CD4-positive, alpha-beta T cell treated with Interferon gamma for 1 hour (primary cell): ENCODE data around the gene ADGRV1.
"Not testable (repeated sequence)": the region's sequence is repeated elsewhere in the genome, so short reads cannot be mapped to it uniquely, and the experiment has no call there.

Experiments
- DNase-seq: peaks from one replicate; pipeline ENCODE4 v3.0.0-alpha.2; 2020

ADGRV1 gene

GRCh38 chr5:90962481-90962880, 403.9 kb downstream of the ADGRV1 start:
- no peak for DNase-seq

- no peak for DNase-seq
Observed at GRCh38 chr5:90965110-90965685, 406.6 kb downstream of the ADGRV1 start.

GRCh38 chr5:90967443-90967842, 408.8 kb downstream of the ADGRV1 start:
- no peak for DNase-seq

DNA sequence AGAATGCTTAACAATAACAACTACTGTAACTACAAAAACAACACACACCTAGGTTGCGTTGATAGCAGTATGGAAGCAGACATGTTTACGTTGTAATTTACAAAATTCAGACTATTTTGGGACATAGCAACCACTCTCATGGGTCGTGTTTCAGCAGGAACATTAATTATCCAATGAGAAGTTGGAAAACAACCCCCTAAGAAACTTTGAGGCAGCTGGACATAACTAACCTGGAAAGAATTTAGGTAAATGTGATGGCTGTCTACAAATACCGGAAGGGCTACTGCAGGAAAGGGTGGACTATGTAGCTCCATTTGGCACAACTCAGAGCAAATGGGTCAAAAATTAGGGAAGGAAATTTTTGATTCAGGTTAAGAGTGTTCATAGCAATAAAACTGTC, 409.3 kb downstream of the ADGRV1 start:
- no peak for DNase-seq

DNA sequence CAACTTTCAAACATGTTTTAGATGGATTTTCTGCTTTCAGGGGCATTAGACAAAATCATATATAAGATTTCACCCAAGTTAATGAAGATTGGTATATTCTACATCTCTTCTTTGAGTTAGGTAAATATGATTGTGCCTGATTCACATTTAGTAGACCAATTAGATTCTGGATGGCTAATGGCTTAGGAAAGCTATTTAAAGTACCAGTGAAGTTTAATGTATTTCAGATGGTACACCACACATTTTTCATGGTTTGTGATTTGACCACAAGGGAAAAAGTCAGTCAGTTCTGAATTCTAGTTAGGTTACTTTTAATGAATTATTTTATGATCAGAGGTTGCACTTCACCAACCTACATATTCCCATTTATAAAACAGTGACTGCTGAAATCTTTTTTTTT, 409.7 kb downstream of the ADGRV1 start:
- no peak for DNase-seq

- DNase-seq = not testable (repeated sequence)
Observed at GRCh38 chr5:90969945-90970344, 411.3 kb downstream of the ADGRV1 start.

DNA sequence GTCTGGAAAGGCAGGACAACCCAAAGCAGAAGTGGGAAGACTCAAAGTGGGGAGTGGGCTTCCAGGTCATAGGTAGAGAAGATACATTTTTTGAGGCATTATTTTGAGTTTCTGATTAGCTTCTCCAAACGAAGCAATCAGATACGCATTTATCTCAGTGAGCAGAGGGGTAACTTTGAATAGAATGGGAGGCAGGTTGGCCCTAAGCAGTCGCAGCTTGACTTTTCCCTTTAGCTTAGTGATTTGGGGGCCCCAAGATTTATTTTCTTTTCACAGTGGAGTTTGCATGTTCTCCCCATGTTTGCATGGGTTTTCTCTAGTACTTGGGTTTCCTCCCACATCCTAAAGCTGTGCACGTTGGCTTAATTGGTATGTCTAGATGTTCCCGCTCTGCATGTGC, 422.6 kb downstream of the ADGRV1 start:
- no peak for DNase-seq

DNA sequence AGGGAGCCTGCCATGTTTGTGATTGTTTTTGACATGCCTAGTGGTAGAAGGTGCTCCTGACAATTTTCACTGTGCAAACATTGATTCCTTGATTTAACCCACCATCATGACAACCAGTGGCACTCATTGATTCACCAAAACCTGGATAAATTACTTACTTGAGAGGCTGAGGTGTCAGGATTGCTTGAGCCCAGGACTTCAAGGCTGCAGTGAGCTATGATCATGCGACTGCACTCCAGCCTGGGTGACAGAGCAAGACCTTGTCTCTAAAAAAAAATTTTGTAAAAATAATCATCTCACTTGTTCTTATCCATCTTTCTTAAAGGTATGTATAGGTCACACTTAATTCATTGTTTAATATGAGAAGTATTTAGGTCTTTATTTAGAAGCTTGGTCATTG, 423.2 kb downstream of the ADGRV1 start:
- DNase-seq = no peak

DNA sequence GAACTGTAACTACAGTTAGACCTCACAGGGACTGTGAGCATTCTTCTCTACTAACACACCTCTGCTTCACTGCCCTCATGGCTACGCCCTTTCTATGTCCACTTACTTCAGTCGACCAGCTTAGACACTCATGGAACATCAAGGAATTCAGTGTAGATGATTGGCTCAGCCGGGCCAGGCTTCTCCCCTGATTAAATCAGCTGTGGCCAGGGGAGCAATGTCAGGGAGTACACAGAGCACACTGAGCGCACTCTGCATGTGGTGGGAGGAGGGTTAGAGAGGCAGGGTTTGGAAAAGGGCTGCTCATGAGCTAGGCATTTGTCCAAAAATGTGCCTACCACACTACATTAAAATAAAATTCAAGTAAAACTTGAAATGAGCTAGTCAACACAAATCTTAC, 424.0 kb downstream of the ADGRV1 start:
- DNase-seq = no peak

GRCh38 chr5:90983148-90983547, 424.6 kb downstream of the ADGRV1 start:
- no peak for DNase-seq

- no peak for DNase-seq
Observed at GRCh38 chr5:90983711-90984124, 425.1 kb downstream of the ADGRV1 start.

GRCh38 chr5:90985341-90985740, 426.7 kb downstream of the ADGRV1 start:
- DNase-seq = no peak

GRCh38 chr5:90987726-90988125, 429.1 kb downstream of the ADGRV1 start:
- no peak for DNase-seq

- DNase-seq = no peak
Observed at GRCh38 chr5:90991201-90991600, 432.6 kb downstream of the ADGRV1 start.

DNA sequence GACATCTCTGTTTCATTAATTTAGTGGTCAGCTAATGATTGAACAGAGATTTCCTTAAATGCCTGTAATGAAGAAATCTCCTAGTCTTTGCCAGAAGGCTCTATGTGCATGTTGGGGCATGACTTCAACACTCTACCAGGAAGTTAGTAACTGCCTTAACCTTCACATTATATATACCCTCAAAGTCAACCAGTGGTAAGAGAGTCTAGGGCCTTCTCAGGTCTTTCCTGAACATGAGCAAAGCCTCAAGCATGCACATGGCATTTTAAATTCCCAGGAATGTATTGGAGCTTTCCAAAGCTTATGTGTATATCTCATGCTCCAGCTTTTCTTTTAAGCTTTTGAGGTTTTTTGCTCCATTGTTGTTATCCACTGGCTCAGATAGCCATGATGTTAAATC, 436.2 kb downstream of the ADGRV1 start:
- DNase-seq = no peak

- no peak for DNase-seq
Observed at GRCh38 chr5:90996089-90996488, 437.5 kb downstream of the ADGRV1 start.

GRCh38 chr5:90997082-90997481, 438.5 kb downstream of the ADGRV1 start:
- DNase-seq = no peak

GRCh38 chr5:91000743-91001142, 442.1 kb downstream of the ADGRV1 start:
- DNase-seq = no peak

GRCh38 chr5:91006713-91007112, 448.1 kb downstream of the ADGRV1 start:
- DNase-seq = no peak

DNA sequence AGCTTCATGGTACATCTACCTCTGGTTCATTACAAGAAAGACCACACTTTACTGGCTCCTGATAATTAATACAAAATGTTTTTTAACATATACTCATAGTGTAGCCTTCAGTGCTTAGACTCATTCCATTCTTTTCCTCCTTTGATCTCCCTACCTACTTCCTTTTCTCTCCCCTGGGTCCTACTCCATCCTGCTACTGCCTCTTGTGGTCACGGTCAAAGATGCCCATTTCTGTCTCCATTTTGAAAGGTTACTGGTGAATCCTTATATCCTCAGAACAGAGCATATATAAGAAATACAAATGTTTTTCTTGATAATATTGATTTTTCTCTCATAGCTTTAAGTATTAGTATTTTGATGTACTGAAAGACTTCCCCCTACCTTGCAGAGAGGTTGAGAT, 448.7 kb downstream of the ADGRV1 start:
- DNase-seq = no peak

DNA sequence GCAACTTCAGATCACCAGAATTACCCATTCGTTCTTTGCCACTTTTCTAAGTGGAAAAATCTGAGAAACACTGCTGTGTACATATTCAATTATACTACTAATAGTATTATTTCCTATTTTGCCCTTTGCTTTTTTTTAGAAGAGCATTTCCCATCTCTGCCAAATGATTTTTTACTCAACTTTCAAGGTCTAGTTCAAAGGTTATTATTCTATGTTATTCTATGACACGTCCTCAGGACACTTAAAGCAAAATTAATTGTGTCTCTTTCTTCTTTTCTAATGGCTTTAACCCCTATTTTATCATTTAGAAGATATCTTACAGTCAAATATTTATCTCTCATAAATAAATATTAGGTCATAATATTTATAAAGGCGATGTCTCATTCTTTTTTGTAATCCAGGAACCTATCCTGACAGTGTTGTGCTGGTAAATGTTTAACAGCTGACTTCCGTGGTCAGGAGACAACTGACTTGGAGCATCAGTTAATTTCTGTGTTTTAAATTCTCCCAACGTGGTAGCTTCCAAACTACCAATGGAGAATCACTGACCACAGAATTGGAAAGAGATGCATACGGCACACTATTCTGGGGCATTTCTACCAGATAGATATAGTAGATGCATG, 449.3 kb downstream of the ADGRV1 start:
- no peak for DNase-seq

DNA sequence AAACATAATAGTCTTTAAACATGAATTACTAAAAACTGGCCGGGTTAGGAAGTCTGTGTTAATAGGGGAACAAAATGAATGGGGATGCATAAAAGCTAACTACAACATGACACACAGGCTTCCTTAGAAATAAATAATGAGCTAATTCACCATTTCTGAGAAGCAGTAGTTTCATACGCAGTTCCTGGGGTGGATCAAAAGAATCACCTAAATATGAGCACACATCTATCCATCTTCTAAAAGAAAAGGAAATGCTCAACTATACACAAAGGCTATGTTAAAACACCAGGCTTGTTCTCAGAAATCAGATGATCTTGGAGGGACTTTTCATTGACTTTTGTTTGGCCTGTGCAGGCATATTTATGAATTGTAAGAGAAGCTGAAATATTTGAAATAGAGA, 451.5 kb downstream of the ADGRV1 start:
- DNase-seq = no peak

GRCh38 chr5:91011029-91011428, 452.4 kb downstream of the ADGRV1 start:
- DNase-seq = no peak

DNA sequence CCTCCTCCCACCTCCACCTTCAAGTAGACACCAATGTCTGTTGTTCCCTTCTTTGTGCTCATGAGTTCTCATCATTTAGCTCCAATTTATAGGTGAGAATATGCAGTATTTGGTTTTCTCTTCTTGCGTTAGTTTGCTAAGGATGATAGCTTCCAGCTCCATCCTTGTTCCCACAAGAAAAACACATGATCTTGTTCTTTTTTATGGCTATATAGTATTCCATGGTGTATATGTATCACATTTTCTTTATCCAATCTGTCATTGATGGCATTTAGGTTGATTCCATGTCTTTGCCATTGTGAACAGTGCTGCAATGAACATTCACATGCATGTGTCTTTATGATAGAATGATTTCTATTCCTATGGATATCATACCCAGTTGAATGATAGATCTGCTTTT, 454.3 kb downstream of the ADGRV1 start:
- not testable (repeated sequence) for DNase-seq

GRCh38 chr5:91016322-91016721, 457.7 kb downstream of the ADGRV1 start:
- no peak for DNase-seq
